ENCODE data around the gene ZNF687. TPM values are rescaled to one million over a fixed set of nuclear protein-coding genes. Genes with fewer than 3 reads are reported as not detected.

The ZNF687 gene, protein sequence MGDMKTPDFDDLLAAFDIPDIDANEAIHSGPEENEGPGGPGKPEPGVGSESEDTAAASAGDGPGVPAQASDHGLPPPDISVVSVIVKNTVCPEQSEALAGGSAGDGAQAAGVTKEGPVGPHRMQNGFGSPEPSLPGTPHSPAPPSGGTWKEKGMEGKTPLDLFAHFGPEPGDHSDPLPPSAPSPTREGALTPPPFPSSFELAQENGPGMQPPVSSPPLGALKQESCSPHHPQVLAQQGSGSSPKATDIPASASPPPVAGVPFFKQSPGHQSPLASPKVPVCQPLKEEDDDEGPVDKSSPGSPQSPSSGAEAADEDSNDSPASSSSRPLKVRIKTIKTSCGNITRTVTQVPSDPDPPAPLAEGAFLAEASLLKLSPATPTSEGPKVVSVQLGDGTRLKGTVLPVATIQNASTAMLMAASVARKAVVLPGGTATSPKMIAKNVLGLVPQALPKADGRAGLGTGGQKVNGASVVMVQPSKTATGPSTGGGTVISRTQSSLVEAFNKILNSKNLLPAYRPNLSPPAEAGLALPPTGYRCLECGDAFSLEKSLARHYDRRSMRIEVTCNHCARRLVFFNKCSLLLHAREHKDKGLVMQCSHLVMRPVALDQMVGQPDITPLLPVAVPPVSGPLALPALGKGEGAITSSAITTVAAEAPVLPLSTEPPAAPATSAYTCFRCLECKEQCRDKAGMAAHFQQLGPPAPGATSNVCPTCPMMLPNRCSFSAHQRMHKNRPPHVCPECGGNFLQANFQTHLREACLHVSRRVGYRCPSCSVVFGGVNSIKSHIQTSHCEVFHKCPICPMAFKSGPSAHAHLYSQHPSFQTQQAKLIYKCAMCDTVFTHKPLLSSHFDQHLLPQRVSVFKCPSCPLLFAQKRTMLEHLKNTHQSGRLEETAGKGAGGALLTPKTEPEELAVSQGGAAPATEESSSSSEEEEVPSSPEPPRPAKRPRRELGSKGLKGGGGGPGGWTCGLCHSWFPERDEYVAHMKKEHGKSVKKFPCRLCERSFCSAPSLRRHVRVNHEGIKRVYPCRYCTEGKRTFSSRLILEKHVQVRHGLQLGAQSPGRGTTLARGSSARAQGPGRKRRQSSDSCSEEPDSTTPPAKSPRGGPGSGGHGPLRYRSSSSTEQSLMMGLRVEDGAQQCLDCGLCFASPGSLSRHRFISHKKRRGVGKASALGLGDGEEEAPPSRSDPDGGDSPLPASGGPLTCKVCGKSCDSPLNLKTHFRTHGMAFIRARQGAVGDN
- total RNA-seq (2014; rRNA removed; shearing (Covaris generic)) = 18.0 and 20.9 TPM in 2 replicates
- total RNA-seq (2022) = 31.6 and 31.7 TPM in 2 replicates
- Bru-seq, nascent RNA = percentile 64 among the genes with signal in this experiment
- percentile 59 among the genes with signal in this experiment for BruChase-seq, experiment 1, labeled RNA remaining after a 6-hour chase
- BruChase-seq, experiment 2, labeled RNA remaining after a 2-hour chase = percentile 72 among the genes with signal in this experiment
- long read RNA-seq, partial matches to known transcripts = 8 of 9 reads
- long read RNA-seq, other reads (novel, unspliced or antisense) = 1 of 9 reads

DNA sequence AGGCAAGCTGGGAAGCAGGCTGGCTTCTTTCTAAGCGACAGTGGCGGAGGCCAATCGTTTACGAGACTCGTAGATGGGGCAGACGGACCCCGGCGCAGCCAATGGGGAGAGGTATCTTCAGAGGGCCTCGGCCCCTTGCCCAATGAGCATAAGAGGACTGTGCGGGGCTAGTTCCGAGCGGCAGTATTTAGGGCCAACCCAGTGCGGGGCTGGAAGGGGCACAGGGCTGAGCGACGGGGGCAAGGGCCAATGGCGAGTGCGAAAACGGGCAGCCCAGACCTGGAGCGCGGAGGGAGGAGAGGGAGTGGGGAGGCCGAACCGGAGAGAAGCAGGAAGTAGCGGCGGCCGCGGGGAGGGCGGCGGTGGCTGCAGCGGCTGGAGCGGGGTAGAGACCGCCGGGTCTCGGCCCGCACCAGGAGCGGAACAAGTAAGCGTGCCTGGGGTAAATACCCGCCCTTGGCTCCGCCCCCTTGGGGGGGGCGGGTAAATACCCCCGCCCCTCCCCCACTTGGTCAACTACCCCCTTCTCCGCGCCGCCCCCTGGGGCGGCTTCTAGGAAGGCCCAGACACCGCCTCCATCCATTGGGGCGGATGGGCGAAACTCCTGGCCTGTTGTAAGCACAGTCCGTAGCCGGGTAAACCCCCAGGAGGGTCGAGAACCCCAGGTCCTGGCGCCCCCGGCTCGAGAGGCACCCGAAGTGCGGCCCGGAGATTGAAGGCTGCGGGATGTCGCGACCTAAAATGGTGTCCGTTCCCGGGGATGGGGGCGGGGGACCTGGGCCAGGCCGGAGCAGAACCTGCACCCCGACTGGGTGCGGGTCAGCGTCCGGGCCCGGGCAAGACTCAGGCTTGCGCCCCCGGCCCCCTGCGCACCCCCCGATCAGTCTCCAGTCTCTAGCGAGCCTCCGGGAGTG, at the start of gene ZNF687:
TSS of gene ZNF687 (plus strand) at position 331 of the 914 bp plus-strand sequence. CDS start 3,993 bp downstream, outside the sequence.
- ChIA-PET POLR2A (interaction anchor here (0.6 to 1.7 kb wide), 10 partner anchors 28 to 134 kb away, joined by 3 to 7 read pairs (median 4); partner anchors contain the start of genes PI4KB, PSMD4 and VPS72), CTCF (ENCODE audit: unreplicated experiment) (interaction anchor here (0.6 to 0.7 kb wide), 2 partner anchors 19 to 996 kb away, joined by 3 read pairs; no protein-coding TSS in a partner anchor)
- H3K9me2 ChIP-seq (ENCODE audit: insufficient read depth, low read length) = no peaks in the 10 kb centered on the region
- peaks cover 16% of the 10 kb centered on the region for H3K36me3 ChIP-seq (ENCODE audit: insufficient read depth, low read length)
- H3K4me2 ChIP-seq (ENCODE audit: low read length) = peak within 1 kb of the TSS; percentile 88
- peaks cover 19% of the 10 kb centered on the region; the same call in 1 of the 2 replicates for H3K79me2 ChIP-seq (ENCODE audit: insufficient read depth, low read depth, low read length)
- H4K20me1 ChIP-seq (ENCODE audit: insufficient read depth, low read length) = peaks cover 9% of the 10 kb centered on the region
- DNase-seq (ENCODE audit: low spot score) = peak; percentile 100
- H3K4me3 ChIP-seq (ENCODE audit: low read depth, low read length, poor library complexity, severe bottlenecking) = peak within 1 kb of the TSS; percentile 80
- H2AFZ ChIP-seq (ENCODE audit: low read length) = peak within 1 kb of the TSS; percentile 79
- no TSS peak for BruUV-seq (replicated peaks)
- peaks cover 27% of the 10 kb centered on the region for H3K4me1 ChIP-seq (ENCODE audit: insufficient read depth, low read length, poor library complexity, severe bottlenecking)
- intact Hi-C loops (cut with micrococcal nuclease; ENCODE audit: unreplicated experiment) = loop anchor here (1.0 to 5.0 kb wide), 5 partner anchors 28 to 117 kb away; partner anchors contain the start of genes PI4KB, PIP5K1A, PSMB4 and PSMD4
- TF ChIP-seq, protein P1, sequence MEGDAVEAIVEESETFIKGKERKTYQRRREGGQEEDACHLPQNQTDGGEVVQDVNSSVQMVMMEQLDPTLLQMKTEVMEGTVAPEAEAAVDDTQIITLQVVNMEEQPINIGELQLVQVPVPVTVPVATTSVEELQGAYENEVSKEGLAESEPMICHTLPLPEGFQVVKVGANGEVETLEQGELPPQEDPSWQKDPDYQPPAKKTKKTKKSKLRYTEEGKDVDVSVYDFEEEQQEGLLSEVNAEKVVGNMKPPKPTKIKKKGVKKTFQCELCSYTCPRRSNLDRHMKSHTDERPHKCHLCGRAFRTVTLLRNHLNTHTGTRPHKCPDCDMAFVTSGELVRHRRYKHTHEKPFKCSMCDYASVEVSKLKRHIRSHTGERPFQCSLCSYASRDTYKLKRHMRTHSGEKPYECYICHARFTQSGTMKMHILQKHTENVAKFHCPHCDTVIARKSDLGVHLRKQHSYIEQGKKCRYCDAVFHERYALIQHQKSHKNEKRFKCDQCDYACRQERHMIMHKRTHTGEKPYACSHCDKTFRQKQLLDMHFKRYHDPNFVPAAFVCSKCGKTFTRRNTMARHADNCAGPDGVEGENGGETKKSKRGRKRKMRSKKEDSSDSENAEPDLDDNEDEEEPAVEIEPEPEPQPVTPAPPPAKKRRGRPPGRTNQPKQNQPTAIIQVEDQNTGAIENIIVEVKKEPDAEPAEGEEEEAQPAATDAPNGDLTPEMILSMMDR (conservative IDR thresholded peaks at IDR 0.05; ENCODE audit: low read length) = no peak
- no peak for TF ChIP-seq EZH2phosphoT487 (IDR thresholded peaks at IDR 0.05; ENCODE audit: borderline replicate concordance, low read depth, low read length)
- H3K9me3 ChIP-seq (ENCODE audit: low read length) = no peaks in the 10 kb centered on the region
- peak within 1 kb of the TSS; percentile 91 for H3K27ac ChIP-seq (ENCODE audit: low read depth, low read length, poor library complexity, severe bottlenecking)

DNA sequence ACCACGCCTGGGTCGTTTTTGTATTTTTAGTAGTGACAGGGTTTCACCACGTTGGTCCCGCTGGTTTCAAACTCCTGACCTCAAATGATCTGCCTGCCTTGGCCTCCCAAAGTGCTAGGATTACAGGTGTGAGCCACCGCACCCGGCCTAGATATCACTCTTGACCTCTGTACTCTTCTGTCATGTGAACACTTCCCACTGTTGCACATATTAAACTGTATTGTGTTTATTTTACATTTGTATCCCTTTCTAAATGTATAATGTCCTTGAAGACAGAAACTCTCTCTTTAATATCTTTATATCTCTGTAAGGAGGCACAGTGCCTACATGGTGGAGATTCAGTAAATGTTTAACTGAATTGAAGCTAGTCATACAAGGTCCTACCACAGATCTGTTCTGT, 46.9 kb upstream of the ZNF687 start:
- Histone ChIP-seq H3K4me2 (ENCODE audit: low read length) (no peak overlapping the region), H3K79me2 (ENCODE audit: insufficient read depth, low read depth, low read length) (no peaks in the 10 kb centered on the region), H3K36me3 (ENCODE audit: insufficient read depth, low read length) (peaks cover 99% of the 10 kb centered on the region), H3K4me1 (ENCODE audit: insufficient read depth, low read length, poor library complexity, severe bottlenecking) (peaks cover 13% of the 10 kb centered on the region), H3K4me3 (ENCODE audit: low read depth, low read length, poor library complexity, severe bottlenecking) (no peak overlapping the region), H2AFZ (ENCODE audit: low read length) (no peak overlapping the region), H4K20me1 (ENCODE audit: insufficient read depth, low read length) (no peaks in the 10 kb centered on the region), H3K9me2 (ENCODE audit: insufficient read depth, low read length) (no peaks in the 10 kb centered on the region), H3K9me3 (ENCODE audit: low read length) (no peaks in the 10 kb centered on the region), H3K27ac (ENCODE audit: low read depth, low read length, poor library complexity, severe bottlenecking) (no peak overlapping the region)
- intact Hi-C loops (cut with micrococcal nuclease; ENCODE audit: unreplicated experiment) = no loop called here
- POLR2A ChIA-PET = interaction anchor here (0.6 kb wide), 1 partner anchor 27 kb away, joined by 3 read pairs; no protein-coding TSS in a partner anchor
- DNase-seq (ENCODE audit: low spot score) = no peak
- no TSS peak for BruUV-seq (replicated peaks)
- no peak for TF ChIP-seq EZH2phosphoT487 (IDR thresholded peaks at IDR 0.05; ENCODE audit: borderline replicate concordance, low read depth, low read length)
- TF ChIP-seq, protein P1 (conservative IDR thresholded peaks at IDR 0.05; ENCODE audit: low read length) = no peak
- CTCF ChIA-PET (ENCODE audit: unreplicated experiment) = no interaction called here

All from OCI-LY7 (cell line).